ENCODE results near the gene SYNE2.

- TF ChIP-seq EZH2 (IDR thresholded peaks at IDR 0.05; ENCODE audit: borderline replicate concordance, insufficient read depth, low read length, poor library complexity, severe bottlenecking) (no peak), RAD21 (conservative IDR thresholded peaks at IDR 0.05) (no peak), POLR2AphosphoS5 (IDR thresholded peaks at IDR 0.05) (no peak), CTCF (IDR thresholded peaks at IDR 0.05; ENCODE audit: poor library complexity, severe bottlenecking) (no peak), REST (IDR thresholded peaks at IDR 0.05; ENCODE audit: borderline replicate concordance) (no peak), EP300 (conservative IDR thresholded peaks at IDR 0.05; ENCODE audit: poor library complexity, severe bottlenecking) (no peak), TAF1 (IDR thresholded peaks at IDR 0.05; ENCODE audit: low read depth) (no peak), SMC3 (conservative IDR thresholded peaks at IDR 0.05; ENCODE audit: poor library complexity) (no peak), MXI1 (conservative IDR thresholded peaks at IDR 0.05; ENCODE audit: poor library complexity, severe bottlenecking) (no peak)
Measured at GRCh38 chr14:63912286-63912685, 59.5 kb downstream of the SYNE2 start.

All from neural cell (in vitro differentiated cells).